ENCODE data around the gene CREB5.

CREB5 gene

GRCh38 chr7:28481091-28481926 lies 69.0 kb downstream of the CREB5 start:
- DNase-seq: no peak

DNA sequence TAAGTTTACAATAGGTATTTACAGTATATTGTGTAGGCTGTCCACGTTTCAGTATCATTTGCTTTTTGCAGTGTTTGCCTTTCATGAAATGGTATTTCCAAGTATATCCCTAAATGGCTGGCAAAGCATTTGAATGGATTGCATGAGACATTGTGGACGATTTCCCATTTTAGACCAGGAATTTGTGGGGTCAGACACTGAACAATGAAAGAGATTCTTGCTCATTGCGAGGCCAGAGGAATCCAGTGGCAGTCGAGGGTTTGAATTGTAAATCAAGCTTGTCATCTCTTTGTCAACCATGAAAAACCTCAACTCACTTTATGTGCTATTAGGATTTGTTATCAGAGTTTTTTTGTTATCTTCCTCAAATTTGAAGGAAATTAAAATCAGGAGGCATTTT lies 70.8 kb downstream of the CREB5 start:
- no peak for DNase-seq

DNA sequence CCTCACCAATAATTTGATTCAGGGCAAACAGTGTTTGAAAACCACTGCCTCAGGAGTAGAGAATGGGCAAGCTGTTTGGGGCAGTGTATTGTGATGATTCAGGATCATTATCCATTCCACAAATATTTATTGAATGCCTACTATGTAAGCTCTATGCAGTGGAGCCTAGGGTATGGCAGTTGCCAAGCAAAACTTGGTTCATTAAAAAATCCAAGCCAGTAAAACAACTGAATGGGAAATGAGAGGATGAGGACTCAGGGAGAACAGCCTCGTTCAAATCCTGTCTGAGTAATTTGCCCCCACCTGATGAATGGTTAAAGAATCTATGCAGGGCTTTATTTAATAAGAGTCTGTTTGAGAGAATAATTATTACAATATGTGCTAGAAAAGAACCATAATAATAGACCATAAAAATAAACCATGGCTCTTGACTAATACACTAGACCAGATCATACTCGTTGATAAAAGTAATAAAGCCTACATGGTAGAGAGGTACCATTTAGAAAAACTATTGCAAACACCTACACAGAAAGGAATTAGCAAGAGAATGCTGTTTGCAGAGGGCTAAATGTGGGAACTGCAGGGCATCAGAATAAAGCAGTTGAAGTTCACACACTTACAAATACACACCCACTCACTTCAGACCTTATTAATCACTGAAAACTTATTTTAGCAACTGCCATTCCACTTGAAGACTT lies 71.7 kb downstream of the CREB5 start:
- DNase-seq: peak; percentile 19

DNA sequence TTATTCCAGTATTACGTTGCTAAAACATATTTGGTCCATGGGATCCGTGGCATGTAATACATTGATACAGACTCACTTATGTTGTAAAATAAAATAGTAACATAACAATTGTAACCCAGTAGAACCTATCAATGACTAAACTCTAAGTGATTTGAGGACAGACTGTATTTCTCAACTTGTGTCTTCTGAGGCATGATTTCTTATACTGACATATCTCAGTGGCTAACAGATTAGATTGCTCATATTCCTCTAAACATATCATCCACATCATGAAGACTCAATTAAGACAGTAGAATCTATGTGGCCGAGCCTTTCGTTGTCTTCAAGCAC lies 72.3 kb downstream of the CREB5 start:
- no peak for DNase-seq

DNA sequence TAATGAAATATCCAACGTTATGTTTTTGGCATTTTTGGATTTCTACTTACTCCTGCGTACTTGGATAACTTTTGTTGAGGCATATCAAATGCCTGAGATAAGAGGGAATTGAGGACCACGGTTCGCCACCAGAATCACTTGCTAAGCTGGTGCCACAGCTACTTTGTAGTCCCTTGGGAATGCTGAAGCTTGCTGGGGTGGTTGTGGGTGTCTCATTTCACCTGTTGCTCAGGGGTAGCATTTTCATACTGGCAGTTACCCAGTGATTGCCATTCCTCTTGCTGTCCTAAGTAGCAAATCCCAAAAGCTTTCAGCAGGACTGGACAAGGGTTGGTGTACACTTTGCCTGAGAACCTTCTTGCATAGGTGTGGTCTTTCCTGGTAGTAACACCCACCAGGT lies 75.2 kb downstream of the CREB5 start:
- DNase-seq: no peak

GRCh38 chr7:28488061-28488791 lies 75.9 kb downstream of the CREB5 start:
- DNase-seq: peak; percentile 11

- DNase-seq: no peak
Measured at GRCh38 chr7:28490831-28491230, 78.5 kb downstream of the CREB5 start.

DNA sequence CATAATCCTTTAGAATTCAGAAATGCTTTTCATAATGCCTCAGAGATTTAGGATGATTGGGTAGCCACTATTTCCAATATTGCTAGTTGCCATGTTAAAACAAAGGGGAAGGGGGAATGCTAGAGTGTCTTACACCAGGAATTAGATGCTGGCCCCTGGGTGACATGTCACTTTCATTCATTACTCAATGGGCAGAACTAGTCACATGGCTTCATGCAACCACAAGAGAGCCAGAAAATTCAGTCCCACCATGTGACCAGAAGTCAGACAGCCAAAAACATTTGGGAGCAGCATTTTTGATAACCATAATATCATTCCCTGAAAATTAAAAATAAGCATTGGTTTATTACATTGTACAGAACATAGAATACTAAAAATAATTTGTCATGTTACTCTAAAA lies 81.2 kb downstream of the CREB5 start:
- DNase-seq: no peak

DNA sequence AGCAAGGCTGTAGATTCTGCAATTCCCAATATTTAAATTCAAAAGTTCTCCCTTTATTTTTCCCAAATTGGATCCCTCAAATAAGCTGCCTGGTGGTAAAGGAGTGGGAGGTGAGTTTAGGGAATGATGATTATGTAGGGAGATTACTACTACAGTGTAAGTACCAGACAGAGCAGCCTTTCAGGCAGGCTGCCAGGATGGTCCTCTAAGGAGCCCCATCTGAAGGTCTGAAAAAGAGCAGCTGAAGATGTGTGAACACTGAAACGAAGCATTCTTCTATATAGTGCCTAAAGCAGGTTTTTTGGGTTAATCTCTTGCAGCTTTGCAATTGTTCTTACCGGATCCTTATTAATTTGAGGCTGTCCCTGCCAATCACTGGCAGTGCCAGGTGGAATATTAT lies 84.7 kb downstream of the CREB5 start:
- DNase-seq: peak; percentile 4

DNA sequence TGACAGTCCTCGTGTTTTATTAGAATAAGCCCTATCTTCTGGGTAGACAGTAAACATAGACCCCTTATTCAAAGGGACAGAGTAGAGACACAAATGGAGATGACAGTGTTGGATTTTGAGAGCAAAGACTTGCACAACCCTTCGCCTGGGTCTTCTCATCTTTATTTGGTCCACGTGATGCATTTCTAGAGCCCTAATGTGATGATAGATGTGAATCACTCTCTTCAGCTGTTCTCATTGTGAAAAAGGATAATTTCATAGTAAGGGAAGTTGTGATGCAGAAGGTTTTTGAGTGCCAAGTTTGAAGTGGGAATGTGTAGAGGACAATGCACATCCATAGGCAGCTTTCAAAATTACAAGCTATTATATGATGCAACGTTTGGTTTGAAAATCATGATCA lies 86.3 kb downstream of the CREB5 start:
- peak; percentile 13 for DNase-seq

- no peak for DNase-seq
Measured at GRCh38 chr7:28500138-28500537, 87.8 kb downstream of the CREB5 start.

DNA sequence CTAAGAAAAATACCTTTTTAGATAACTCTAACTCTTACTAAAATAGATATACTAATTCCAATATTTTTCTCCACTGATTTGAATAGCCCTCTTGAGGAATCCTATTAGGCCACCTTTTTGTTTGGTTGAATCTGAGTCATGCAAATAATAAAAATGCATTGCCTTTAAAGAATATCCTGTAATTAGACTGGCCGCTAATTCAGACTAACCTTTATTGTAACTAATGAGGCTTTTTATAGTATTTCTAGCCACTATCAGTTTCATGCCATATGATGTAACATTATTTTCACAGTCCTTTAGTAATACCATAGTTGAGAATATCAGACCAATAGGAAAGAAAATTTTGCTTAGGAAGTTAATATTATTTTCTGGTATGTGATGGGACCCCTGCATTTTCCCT lies 90.1 kb downstream of the CREB5 start:
- no peak for DNase-seq

DNA sequence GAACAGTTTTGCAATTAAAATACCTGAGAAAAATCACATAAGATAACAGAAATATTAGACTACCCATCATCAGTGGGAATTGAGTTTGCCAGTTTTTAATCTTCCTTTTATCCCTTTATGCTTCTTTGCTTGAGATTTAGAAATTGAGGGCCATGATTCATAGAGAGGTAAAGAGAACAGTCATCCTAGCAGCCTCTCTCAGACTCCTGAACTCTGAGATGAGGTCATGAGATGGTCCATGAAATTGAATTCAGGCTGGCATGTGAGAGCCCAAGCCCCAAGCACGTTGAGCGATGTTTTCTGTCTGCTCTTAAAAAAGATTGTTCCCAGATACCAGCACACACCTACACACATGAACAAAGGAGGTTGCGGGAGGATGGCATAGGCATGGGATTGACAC lies 91.1 kb downstream of the CREB5 start:
- DNase-seq: no peak

DNA sequence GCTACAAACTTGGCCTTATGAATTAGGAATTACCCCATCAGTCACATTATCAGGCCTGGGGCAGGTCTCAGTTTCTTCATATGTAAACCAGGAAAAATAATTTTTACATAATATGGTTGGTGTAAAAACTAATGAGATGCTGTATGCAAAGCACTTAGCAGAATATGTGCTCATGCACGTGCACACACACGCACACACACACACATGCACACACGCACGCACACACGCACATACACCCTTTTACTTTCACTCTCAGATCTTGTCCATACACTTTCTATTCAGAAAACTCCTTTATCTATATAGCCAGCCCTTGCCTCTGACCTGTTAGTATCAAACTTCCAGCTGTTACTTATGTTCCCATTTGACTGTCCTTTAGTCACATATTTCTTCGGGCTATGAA lies 92.7 kb downstream of the CREB5 start:
- no peak for DNase-seq

- DNase-seq: no peak
Measured at GRCh38 chr7:28505867-28506266, 93.5 kb downstream of the CREB5 start.

- DNase-seq: no peak
Measured at GRCh38 chr7:28507525-28508282, 95.4 kb downstream of the CREB5 start.

DNA sequence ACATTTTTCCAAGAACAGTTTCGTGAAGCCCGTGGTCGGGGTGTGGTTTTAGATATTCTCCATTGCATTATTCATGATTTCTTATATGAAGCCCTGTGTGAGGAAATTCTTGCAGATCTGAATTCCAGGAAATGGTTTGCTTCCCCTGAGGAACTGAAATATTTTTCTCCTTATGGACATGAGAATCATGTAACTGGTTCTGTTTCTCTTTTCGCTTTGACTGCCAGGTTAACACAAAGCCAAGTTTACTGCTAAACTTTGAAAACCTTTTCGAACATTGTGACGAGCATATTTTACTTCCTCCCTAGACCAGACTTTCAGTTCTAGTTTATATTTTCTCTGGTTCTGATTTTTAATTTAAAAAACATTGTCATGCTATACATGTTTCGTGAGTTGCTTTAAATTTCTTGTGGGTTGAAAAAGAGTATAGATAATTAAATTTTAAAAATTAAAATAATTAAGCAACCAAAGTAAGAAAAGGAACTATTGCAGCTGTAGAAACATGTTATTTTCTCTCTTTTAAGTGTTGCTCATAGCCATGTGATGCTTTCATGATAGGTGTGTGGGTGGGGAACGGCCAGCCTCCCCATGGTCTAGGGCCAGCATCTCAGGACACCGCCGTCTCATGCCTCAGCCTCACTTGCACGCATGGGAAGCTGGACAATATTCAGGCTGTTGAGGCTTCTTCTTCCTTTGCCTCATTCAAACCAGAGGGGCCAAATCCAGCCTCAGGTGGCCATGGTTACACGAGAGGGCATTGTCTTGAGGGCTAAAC lies 97.1 kb downstream of the CREB5 start:
- DNase-seq: no peak

- DNase-seq: no peak
Measured at GRCh38 chr7:28510026-28510369, 97.7 kb downstream of the CREB5 start.

- DNase-seq: no peak
Measured at GRCh38 chr7:28512668-28513440, 100.5 kb downstream of the CREB5 start.

- DNase-seq: no peak
Measured at GRCh38 chr7:28516390-28517172, 104.3 kb downstream of the CREB5 start.

- DNase-seq: no peak
Measured at GRCh38 chr7:28517206-28517605, 104.9 kb downstream of the CREB5 start.

All from NCI-H1105 treated with DMSO at 0.1 percent for 48 hours (cell line).